GM18511 (cell line): ENCODE data around the gene MATR3.

ENCODE experiments used
- ATAC-seq: cut with Tn5 transposase; IDR thresholded peaks from one replicate; pipeline ENCODE4 v1.9.1; 2021; ENCODE audit warnings: mild to moderate bottlenecking, moderate library complexity; ENCODE audit not compliant: unreplicated experiment

Gene MATR3

DNA sequence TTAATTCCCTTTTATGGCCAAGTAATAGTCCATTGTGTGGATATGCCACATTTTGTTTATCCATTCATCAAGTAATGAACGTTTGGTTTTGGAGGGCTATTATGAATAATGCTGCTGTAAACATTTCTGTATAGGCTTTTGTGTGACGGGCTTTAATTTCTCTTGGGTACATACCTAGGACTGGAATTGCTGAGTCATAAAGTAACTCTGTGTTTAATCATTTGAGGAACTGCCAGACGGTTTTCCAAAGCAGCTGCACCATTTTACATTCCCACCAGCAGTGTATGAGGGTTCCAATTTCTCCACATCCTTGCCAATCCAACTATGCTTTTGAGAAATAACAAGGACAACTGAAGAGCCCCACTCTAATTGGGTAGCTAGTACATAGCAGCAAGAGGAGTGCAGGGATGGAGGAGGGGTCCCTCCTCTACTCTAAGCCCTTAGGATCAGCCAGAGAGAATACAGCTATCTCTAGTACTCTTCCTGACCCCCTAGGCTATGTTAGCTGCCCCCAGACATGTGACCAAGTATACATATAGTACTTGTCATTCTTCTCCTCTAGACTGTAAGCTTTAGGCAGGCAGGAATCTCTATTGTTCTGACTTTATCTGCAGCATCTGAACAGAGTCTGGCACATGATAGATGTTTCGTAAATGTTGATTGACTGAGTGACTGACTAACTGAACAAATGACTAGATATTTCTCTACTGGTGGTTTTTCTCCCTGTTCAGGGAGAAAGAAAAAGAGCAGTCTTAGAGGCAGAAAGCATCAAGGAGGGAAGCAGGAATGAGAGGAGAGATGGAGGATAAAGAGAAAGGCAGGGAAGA is 22.1 kb upstream of the MATR3 start:
- ATAC-seq, result no peak

DNA sequence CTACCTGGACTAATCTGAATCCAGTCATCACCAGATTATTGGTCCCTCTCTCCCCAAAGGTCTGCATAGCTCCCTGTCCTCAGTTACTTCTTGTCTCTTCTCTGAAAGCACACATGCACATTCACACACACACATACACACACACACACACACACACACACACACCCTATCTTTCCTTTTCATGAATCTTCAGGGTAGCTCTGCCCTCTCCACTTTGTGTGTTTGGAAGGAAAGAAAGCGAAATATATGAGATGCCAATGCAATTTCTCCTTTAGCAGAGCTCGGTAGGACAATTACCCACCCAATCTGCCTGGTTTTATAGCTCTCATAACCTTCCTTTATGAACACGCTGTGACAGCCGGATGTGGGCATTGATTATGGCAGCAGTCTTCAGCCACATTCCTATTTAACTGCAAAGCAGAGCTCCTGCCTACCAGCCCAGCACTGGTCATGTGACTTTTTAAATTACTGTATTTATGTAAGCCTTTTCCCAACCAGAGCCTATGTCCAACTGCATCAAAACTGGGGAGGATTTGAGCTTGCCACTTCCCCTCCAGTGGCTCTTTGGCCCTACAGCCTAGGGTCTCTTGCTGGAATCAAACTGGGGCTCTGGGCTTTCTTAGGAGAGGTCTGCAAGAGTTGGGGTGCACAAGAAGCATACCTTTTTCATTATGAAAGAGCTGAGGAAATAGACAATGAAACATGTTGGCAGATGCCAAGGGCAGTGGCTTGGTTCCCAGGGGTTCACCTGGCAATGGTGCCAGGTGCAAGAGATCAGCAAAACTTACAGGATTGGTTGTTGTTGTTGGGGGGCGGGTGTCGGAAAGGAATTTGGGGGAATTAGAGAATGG is 20.8 kb upstream of the MATR3 start:
- no peak for ATAC-seq

DNA sequence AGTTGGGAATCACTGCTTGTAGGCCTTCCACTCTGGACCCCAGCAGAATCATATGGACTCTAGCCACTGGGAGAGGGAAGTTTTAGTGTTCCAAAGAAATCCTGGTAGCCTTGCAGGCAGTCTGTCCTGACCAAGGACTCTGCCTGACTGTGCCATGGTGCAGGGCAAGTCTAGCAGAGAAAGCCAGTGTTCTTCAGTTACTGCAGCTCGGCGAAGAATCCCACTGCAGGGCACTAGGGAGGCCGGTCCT is 20.3 kb upstream of the MATR3 start:
- ATAC-seq, result peak; percentile 20

DNA sequence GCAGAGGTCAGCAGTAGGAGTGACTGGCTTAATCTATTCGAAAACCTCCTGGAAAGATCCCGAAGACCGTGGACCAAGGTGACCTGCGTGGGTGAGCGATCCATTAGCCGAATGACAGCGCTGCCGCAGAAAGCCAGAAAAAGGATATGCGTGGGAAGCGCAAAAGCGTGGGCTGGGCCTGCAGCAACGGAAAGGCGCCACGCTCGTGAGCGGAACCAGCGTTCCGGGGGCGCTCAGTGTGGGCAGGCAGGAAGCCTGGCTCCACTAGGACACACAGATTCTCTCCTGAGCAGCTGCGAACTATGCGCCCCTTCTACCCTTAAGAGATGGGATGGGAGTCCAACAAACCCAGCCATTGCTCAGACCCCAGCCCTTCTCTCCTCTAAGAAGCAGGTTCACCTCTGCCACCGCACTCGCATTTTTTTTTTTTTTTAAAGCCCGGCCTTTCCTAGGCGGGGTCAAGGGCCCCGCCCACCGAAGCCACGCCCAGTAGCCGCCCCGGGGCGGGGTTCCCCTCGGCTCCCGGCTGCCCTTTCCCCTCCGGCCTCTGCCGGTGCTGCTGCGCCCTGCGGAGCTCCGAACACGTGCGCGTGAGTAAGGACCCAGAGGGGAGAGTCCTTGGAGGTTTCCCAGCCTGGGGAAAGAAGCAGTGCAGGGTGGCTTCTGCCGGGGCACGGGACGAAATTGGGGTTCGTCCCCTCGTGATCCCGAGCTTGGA is 19.8 kb upstream of the MATR3 start:
- peak; percentile 83 for ATAC-seq

DNA sequence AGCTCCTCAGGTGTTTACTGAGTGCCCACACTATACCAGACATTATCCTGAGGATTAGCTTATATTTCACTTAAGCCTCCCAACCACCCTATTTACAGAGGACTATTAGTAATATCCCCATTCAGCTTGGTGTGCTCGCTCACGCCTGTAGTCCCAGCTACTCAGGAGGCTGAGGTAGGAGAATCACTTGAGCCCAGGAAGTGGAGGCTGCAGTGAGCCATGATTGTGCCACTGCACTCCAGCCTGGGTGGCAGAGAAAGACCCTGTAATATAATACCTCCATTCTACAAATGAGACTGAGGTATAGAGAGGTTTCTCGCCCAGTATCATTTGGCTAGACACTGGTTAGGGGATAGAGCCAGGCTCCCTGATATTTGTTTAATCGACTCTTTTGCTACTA is 18.0 kb upstream of the MATR3 start:
- no peak for ATAC-seq

DNA sequence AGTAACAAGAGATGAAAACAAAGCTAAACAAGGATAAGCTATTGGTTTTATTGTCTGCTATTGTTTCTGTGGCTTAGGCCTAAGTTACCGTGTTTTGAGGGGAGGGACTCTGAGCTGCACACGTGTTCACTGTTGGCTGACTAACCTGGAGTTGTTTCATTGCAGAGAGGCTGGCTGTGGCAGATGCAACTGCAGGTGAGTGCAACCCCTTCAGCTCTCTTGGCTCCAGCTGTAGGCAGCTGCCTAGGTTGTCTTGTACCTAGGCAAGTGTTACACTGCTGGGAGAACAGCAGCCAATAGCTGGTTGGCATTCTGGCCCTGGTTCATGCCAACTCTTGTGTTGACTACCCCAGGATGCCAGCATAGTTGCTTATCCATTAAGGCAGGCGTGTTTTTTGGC is 17.6 kb upstream of the MATR3 start:
- ATAC-seq, result no peak

DNA sequence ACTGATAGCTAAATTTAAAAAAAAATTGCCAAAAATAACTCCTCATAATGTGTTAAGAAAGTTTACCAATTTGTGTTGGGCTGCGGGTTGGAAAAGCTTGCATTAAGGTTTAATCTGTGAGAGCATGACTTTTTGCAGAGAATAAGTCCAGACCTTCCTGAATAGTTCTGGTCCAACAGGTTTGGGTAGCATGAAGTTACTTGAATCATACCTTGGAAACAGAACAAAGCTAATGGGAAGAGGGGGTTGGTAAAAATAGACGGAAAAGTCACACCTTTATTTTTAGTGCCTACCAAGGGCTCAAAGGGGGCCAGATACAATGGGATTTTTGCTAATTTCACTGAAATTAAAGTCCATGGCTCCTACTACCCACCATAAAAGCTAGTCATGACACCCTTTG is 17.1 kb upstream of the MATR3 start:
- no peak for ATAC-seq

DNA sequence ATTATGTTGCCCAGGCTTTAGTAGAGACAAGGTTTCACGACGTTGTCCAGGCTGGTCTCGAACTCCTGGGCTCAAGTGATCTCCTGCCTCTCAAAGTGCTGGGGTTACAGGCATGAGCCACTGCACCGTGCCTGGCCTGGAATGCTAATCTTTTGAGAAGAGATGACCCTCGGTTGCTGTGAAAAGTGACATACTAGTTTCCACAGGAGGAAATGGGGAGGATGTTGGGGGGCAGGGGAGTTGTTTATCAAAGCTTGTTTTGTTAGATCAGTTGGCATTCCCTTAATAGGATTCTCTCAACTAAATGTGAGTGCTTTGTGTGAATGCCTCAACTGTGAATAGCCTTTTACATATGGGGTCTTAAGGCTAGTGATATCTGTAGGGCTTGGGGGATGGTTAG is 16.4 kb upstream of the MATR3 start:
- no peak for ATAC-seq

DNA sequence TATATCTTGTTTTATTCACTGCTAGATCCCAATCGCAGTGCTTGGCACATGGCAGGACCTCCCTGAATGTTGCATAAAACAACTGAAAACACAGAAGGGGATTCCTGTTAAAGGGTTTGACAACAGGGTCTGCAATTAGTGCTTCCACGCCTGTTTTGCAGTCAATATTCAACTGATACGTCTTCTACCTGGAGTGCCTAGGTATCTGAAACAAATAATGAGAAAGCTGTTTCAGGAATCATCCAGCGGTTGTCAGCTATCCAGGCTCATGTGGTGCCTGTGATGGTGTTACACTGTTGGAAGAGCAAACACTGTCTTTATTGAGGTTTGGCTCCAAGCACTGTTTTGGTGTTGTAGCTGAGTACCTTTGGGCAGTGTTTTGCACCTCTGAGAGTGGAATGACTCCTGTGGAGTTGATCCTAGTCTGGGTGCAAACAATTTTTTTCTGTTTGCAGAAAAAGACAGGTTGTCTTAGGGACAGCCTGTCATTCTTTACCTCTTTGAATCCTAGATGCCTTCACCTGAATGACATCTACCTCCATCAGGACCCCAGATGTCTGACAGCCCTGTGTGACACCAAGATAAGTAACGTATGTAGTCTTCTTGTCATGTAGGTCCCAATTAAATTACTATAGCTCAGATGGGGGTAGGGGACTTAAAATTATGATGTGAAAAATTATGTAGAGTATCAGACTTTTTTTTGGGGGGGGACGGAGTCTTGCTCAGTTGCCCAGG is 14.8 kb upstream of the MATR3 start:
- ATAC-seq, result no peak

DNA sequence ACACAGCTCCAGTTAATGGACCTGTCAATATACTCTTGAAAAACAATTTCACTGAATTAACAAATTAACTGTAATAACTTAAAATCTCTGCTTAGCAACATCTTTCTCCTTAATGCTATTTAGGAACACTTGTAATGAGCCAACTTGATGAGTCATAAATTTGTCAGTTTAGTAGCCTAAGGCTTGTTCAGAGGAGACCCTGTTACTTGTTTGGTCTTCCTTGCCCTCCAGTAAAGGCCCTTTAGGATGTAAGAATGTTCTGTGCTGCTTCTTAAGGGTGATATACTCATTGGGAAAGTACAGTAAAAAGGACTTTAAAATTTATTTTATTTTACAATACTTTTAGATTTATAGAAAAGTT is 11.4 kb upstream of the MATR3 start:
- no peak for ATAC-seq

DNA sequence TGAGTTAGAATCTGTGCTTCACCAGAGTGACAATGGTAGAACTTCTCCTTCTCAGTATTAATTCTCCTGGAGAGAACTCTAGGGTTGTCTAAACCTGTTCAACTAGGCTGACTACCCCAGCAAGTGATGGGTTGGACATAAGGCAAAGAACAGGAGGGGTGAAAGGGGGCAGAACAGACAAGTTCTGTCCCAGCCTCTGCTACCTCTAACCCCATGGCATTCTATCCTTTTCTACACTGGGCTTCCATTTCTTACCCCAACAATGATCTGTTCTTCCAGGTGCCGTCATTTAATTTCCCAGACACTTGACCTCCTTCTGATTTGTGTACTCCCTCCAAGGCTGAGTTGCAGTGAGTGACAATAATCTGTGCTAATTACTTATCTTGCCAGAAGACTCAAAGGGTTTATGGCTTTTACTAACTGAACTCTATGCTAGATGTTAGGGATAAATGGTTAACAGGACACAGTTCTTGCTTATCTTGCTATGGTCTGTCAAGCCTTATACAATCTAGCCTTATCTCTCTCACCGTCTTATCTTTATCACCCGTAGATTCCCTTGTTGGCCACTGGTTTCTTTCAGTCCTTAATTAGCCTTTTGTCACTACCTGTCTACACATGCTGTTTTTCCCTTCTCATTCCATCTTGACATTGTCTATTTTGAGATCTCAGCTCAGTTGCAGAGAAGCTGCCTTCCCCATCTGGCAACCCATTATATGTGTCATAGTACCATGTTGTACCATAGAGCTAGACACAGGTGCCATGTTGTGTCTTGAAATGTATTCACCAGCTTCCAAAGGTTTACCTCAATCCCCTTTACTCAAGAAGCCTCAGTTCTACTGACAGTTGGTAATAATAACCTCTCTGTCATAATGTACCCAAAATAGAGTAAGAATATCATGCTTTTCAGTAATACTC is 10.0 kb upstream of the MATR3 start:
- ATAC-seq, result no peak

DNA sequence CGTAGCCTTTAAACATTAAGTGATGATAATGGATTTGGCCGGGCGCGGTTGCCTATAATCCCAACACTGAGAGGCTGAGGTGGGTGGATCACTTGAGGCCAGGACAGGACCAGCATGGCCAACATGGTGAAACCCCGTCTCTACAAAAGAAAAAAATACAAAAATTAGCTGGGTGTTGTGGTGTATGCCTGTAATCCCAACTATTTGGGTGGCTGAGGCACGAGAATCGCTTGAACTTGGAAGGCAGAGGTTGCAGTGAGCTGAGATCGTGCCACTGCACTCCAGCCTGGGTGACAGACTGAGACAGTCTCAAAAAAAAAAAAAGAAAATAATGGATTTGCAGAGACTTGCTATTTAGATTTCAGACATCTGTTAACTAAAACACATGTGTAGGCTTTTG is 9.2 kb upstream of the MATR3 start:
- no peak for ATAC-seq

DNA sequence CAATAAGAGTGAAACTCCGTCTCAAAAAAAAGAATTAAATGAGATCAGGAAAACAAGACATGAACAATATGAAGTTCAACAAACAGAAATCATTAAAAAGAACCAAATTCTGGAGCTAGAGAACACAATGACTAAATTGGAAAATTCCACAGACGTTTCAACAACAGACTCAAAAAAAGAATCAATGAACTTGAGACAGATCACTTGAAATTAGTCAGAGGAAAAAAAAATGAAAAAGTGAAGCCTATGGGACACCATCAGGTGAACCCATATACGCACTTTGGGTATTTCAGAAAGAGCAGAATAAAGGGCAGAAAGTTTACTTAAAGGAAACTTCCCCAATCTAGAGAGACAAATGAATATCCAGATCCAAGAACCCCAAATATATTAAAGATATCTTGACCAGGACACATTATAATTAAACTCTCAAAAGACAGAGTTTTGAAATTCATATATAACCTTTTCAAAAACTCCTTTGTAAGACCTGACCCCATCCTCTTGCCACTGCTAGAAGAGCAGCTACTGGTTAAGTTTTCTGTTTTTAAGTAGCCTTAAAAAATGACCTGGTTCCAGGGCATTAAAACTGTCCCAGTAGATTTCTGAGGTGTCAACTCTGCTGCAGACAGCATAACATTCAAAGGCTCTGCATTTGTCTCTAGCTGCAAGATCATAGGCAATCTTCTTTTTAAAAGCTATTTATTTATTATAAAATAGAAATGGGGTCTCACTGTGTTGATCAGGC is 7.7 kb upstream of the MATR3 start:
- no peak for ATAC-seq

DNA sequence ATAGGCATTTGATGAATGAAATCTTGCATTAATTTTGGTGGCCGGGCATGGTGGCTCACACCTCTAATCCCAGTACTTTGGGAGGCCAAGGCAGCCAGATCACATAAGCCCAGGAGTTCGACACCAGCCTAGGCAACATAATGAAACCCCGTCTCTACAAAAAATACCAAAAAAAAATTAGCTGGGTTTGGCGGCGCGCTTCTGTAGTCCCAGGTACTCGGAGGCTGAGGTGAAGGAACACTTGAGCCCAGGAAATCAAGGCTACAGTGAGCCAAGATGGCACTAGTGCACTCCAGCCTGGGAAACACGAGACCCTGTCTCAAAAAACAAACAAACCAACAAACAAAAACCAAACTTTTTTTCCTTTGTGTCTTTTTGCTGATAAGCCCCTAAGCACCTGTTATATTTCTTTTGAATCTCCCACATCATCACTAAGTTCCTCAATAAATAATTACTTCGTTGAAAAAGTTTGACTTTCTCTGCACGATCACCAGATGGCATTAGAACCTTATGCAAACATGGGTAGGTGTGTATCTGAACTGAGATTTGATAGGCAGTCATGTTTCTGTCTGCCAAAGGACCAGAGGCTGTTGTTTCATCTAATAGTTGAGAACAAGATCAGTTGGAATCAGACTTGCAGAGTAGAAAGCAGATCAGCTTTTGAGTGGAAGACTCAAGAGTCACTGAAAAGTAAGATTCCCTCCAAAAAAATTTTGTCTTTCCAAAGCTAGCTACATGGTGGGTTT is 5.5 kb upstream of the MATR3 start:
- ATAC-seq, result no peak

DNA sequence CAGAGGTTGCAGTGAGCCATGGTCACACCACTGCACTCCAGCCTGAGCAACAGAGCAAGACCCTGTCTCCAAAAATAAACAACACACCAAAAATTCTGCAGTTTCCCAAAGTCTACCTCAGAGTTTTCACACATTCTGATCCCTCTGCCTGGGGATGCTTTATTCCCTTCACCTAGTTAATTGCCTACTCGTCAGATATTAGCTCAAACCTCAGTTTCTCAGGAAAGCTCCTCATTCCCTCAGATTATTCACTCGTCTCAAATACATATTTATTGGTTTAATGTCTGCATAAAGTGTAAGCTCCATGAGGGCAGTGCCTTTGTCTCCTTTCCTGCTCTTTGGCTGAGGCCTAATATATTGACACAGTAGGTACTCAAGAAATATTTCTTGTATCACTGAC is 2.5 kb upstream of the MATR3 start:
- no peak for ATAC-seq

DNA sequence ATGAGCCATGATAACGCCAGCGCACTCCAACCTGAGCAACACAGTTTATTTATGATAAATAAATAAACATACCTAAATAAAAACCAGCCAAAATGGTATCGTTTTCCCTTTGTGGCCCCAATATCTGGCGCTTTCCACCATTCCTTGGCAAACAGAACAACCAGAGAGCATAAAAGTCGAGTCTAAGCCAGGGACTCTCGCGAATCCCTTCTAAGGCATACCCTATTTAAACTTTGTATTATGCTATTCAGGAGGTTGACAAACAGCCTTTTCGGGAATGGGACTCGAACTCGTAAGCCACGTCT is 386 bp upstream of the MATR3 start:
- ATAC-seq, result peak; percentile 18

DNA sequence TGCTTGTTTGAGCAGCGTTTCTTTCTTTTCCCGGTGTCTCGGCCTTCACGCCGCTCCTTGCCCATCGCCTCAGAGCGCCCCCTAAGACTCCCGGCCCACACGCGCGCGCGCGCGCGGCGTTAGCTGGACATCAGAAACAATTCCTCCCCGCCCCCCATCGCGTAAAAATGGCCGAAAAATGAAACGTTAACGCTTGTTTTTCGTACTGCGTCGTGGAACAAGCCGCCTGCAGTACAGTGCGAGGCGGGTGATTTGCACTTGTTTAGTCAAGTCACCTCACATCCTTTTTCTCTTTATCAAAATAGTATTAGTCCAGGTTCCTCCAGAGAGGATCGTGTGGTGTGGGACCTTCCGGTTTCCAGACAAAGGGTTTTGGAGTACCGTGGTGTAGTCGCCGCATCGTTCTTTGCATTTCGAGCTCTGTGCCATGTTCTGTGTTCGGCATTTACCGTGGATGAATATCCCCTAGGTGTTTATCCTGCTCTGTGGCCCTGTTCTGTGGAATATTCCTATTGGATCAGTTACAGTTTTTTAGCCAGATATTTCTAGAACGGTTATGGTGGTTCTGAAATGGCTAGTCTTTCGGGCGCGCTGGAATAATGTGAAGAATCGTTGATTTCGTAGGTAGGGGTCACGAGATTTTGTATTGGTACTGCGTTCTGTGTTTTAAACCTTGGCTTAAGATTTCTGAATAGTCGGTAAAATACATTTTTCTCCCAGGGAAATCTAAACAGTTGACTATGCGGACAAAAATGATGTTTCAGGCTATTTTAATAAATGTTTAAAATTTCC is 1.0 kb downstream of the MATR3 start:
- peak; percentile 36 for ATAC-seq

DNA sequence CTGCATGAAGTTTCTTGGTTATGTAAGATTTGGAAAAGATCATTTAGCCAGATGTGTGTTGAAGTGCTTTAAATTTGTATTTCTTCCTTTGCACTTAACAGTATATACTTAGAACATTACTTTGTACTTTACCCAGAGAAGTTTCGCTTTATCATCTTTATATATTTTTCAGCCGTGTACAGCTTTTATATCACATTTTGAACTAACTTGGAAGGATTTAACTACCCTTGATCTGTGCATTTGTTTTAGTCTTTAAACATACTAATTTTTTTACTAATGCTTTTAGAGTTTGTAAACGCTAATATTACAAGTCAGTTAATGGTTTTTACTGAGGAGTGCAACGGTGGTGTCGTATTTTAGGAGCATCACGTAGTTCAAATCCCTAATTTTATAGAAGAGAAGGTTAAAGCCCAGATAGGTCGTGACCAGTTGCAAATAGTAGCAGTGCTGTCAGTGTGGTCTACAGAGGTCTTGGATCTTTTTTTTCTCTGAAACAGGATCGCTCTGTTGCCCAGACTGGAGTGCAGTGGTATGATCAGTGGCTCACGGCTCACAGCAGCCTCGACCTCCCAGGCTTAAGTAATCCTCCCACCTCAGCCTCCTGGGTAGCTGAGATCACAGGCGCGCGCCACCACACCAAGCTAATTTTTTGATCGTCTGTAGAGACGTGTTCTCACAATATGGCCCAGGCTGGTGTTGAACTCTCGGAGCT is 2.0 kb downstream of the MATR3 start:
- ATAC-seq, result no peak
